IPS-NIHi11 (cell line): ENCODE data around the gene FXYD3.

Experiments
- DNase-seq: peaks from one replicate; pipeline ENCODE4 v3.0.0; 2012; ENCODE audit warnings: mixed read lengths, low spot score

Gene FXYD3, protein sequence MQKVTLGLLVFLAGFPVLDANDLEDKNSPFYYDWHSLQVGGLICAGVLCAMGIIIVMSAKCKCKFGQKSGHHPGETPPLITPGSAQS

GRCh38 chr19:35115177-35115951 lies at the start of gene FXYD3:
FXYD3 (plus strand) TSS chr19:35115823; CDS start chr19:35119377, 3,554 bp downstream.
- DNase-seq = no peak

DNA sequence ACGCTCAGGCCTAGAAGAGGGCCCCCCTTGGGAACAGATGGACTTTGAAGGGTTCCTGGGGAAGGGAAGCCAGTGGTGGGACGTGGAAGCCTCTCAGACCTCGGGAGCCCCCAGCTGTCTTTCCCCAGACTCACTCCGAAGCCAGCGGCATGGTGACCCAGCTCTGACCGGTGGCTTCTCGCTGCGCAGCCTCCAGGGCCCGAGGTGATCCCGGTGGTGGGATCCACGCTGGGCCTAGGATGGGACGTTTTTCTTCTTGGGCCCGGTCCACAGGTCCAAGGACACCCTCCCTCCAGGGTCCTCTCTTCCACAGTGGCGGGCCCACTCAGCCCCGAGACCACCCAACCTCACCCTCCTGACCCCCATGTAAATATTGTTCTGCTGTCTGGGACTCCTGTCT lies 49.5 kb upstream of the FXYD3 start:
- no peak for DNase-seq

- DNase-seq = peak; percentile 91
These were observed 48.7 kb upstream of the FXYD3 start for GRCh38 chr19:35066691-35067563.

DNA sequence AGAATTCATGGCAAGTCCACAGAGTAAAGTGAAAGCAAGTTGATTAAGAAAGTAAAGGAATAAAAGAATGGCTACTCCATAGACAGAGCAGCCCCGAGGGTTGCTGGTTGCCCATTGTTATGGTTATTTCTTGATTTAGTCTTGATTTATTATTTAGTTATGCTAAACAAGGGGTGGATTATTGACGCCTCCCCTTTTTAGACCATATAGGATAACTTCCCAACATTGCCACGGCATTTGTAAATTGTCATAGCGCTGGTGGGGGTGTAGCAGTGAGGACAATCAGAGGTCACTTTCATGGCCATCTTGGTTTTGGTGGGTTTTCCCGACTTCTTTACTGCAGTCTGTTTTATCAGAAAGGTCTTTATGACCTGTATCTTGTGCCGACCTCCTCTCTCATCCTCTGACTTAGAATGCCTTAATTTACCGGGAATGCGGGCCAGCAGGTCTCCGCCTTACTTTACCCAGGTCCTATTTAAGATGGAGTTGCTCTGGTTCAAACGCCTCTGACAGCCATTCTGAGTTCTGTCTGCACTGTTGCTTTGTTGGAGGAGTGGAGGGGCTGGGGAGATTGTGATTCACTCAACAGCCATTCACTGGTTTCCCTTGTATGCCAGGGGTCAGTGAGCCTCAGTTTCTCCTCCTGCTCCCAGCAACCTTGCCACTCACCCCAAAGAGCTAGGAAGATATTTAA lies 46.5 kb upstream of the FXYD3 start:
- DNase-seq = no peak

- DNase-seq = no peak
These were observed 45.9 kb upstream of the FXYD3 start for GRCh38 chr19:35069696-35070095.

DNA sequence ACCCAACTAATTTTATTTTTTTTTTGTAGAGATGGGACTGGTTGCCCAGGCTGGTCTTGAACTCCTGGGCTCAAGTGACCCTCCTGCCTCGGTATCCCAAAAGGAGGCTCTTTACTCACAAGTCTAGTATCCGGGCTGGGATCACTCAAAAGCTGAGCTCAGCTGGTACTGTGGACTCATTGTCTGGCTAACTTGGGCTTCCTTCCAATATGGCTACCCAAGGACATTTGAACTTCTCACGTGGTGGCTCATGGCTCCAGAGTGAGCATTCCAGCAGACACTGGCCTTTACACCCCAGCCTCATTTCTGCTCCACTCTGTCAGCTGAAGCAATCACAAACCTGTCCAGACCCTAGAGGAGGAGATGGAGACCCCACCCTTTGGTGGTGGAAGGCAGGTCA lies 45.2 kb upstream of the FXYD3 start:
- no peak for DNase-seq

DNA sequence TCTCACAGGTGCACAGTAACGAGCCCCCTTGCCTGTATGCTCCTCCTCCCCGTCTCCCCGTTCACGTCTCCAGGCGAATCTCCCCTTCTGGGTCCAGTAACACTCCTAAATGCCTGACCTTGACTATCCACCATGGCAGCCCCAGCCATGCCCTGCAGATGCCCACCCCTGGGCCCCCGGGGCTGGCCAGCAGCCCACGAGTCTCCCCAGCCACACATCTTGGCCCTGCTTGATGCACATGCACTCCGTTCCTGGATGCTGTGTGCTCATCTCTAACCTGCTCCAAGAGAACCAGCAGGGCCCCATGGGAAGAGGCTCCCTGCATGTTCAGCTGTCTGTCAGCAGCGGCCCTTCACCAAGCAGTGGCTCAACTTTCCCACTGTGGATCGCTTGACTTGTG lies 42.1 kb upstream of the FXYD3 start:
- DNase-seq = no peak

DNA sequence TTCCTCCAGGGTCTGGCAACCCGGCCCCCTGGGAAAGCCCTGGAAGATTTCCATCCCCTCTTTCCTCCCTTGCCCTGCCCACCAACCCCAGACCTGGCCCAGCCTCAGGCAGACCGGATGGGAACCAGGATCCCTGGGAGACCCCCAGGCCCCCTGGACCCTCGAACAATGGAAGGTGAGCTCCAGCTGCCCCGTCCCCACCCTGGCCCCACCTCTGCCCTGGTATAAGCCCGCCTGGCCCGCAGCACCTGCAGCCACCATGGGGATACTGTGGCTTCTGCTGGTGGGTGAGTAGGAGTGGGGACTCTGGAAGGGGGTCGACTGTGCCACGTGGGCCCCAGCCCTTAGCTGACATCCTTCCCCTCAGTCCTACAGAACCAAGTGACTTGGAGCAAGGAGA lies 41.7 kb upstream of the FXYD3 start:
- no peak for DNase-seq

DNA sequence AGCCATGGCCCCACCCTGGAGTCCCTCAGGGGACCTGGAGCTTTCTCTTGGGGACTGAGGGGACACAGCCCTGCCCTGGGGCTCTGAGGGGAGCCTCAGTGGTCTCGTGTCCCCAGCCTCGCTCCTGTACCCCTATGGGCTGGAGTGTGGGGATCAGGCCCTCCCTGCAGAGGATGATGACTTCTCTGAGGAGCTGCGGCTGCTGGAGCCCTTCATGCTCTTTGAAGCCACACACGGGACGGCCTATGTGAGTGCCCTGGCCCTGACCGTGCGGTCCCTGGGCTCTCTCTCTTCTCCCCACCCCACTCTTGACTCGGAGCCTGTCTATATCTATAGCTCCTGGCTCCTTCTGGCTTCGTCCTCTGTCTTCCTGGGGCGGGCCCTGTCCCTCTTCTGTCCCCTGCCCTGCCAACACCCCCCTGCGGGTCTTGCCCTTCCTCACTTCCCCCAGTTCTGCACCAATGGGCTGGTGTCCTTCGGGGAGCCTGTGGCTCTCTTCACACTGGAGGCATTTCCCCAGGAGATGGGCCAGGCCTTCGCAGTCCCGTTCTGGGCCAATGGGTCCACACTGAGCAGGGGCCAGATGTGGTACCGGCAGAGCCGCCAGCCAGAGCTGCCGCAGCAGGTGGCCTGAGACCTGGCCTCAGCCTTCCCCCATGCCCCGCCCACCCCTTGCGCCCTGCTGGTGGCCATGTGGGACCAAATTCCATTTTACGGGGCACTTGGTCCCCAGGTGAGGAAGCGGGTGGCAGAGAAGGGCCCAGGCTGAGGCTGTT lies 41.0 kb upstream of the FXYD3 start:
- peak; percentile 12 for DNase-seq

DNA sequence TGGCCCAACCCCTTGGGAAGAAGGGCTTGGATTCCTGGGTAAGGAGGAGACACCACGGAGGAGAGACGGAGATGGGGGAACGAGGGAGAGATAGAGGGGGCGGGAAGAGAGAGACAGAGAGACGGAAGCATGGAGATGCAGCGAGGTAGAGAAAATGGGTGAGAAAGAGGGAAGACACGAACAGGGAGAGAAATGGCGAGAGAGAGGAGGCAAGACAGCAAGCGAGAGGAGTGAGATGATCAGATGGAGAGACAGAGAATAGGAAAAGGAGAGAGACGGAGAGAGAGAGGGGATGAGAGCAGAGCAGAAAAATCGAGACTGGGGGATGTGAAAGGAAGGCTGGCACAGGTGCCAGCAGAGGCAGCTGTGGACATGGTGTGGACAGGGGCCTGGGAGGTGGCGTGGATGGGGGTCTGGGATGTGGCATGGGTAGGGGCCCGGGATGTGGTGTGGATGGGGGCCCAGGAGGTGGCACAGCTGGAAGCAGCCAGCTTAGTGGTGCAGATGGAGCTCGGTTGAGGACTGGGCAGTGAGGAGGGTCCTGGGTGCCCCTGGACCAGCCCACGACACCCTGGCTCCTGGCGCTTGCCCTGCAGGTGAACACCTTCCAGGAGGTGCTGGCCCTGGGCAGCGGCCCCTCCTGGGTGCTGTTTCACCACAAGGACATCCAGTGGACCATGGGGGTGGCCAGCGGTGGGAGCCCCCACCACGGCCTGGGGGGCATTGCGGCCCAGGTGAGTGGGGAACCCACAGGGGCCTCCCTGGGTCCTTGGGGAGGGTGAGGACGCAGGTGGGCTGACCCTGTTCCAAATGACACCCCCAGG lies 40.2 kb upstream of the FXYD3 start:
- peak; percentile 4 for DNase-seq

- DNase-seq = peak; percentile 4
These were observed 39.6 kb upstream of the FXYD3 start for GRCh38 chr19:35076026-35076370.

GRCh38 chr19:35076657-35077056 lies 39.0 kb upstream of the FXYD3 start:
- DNase-seq = peak; percentile 10

GRCh38 chr19:35077411-35078223 lies 38.0 kb upstream of the FXYD3 start:
- DNase-seq = peak; percentile 17

DNA sequence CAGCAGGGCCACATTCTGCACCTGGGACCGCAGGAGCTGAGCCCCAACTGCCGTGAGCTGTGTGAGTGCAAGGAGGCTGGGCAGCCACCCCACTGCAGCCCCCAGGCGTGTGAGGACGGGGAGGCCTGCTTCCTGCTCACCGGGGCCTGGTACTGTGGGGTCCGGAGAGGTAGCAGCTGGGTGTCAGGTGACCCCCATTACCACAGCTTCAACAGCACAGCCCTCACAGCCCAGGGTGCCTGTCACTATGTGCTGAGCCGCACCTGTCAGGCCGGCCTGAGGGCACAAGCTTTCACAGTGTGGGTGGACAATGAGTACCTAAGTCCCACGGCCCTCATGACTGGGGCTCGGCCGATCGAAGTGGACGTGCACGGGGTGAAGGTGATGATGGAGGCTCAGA lies 35.8 kb upstream of the FXYD3 start:
- peak; percentile 5 for DNase-seq

DNA sequence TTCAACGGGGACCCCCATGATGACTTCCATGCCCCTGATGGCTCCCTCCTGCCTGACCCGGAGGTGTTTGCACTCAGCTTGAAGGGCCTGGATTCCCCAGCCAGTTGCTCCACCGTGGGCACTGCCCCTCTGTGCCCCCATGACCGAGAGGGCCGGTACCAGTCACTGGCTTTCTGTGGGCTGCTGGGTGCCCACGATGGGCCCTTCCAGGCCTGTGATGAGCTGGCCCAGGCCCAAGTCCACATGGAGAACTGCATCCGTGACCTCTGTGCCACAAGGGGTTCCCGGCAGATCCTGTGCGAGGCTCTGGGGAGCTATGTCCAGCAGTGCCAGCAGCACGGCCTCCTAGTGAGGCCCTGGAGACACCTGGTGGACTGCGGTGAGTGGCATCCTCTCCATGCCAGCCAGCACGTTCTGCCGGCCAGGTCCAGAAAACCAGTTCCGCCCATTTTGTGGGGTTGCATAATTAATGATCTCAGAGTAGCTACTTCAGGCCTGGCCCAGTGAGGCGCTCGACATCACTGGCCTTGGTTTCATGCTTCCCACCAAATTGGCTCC lies 34.9 kb upstream of the FXYD3 start:
- DNase-seq = peak; percentile 5

DNA sequence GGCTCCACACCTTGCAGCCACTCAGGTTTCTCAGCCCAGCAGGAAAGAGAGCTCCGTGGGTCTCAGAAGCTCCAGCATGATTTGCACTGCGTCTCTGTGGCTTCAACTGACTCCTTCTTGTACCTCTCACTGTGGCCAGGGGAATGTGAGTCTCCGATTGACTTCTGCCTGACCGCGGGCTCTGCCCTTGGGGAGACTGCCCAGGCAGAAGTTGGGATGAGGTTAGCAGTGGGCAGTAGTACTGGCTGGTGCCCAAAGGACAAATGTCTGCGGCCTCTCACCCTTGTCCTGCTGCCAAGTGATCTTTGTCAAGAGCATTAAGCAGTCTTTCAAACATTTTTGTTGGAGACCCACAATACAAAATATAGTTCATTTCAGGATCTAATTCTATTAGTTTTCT lies 34.4 kb upstream of the FXYD3 start:
- DNase-seq = no peak

DNA sequence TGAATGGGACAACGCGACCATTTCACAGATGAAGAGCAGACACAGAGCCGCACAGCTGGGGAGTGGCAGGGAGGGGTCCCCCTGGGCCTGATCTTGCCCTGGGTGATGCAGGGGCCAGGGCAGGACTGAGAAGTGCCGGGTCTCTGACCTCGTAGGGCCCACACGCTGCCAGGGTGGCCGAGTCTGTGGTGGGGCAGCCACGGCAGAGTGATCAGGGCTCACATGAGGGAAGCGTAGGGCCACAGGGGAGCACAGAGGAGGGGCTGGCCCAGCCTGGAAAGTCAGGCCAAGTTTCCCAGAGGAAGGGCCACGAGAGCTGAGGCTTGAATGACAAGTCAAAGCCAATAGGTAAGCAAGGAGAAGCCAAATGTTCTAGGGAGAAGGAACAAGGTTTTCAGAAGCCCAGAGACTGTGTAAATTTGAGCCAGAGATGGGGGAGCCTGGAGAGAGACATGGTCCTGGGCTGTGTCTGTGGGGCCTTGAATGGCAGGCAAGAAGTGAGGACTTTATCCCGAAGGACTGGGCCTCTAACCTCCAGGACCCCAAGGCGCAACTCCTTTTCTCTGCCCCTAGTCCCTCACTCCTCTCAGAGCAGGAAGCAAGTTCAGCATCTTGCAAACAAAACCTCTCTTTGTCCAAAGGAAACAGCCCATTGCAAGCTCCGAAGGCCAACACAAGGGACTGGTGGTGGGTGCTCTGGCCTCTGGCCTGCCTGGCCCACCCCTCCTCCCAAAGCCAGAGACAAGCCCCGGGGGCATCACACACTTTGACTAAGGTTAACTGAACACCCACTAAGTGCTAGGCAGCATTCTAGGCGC lies 31.7 kb upstream of the FXYD3 start:
- peak; percentile 5 for DNase-seq

GRCh38 chr19:35084509-35084762 lies 31.2 kb upstream of the FXYD3 start:
- DNase-seq = peak; percentile 11

- DNase-seq = no peak
These were observed 29.7 kb upstream of the FXYD3 start for GRCh38 chr19:35085947-35086346.
